ENCODE measurements around the gene ASPDH. TPM values are rescaled to one million over a fixed set of nuclear protein-coding genes. Genes with fewer than 3 reads are reported as not detected.

Gene ASPDH
- polyA plus RNA-seq, 3 donors: not detected

DNA sequence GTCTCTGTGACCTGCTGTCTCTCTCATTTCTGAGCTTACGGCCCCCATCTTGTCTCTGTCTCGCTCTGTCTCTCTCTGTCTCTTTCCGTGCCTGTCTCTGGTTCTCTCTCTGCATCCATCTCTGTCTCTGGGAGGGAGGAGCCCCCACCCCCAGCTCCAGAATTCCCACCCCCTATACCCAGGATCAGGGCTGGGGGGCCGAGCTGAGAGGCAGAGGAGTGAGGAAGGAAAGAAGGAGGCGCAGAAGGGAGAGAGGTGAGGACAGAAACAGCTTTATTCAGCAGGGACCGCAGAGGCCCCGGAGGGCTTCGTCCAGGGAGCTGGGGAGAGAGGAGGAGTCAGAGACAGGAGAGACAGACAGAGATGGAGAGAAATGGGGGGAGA lies 16.7 kb downstream of the ASPDH start:
- DNase-seq: no peak
- Histone ChIP-seq H3K9me3 (replicated peaks in 1 of 2; ENCODE audit: control insufficient read depth in 1 of 2, insufficient read depth in 1 of 2, low read length in 2 of 2) (no peaks in the 10 kb centered on the region), H3K4me2 (replicated peaks; ENCODE audit: extremely low read depth, low read length, poor library complexity, severe bottlenecking) (no peak overlapping the region), H3K4me1 (ENCODE audit: control insufficient read depth in 1 of 2, insufficient read depth in 2 of 2, low read length in 2 of 2) (peaks cover 5 to 8% of the 10 kb centered on the region in 2 donors), H2AFZ (ENCODE audit: insufficient read depth, low read depth, low read length, poor library complexity, severe bottlenecking) (no peak overlapping the region), H3K4me3 (replicated peaks in 1 of 3; ENCODE audit: low read depth in 2 of 3, low read length in 3 of 3) (no peak overlapping the region), H4K20me1 (ENCODE audit: insufficient read depth, low read length) (no peaks in the 10 kb centered on the region), H3K79me2 (ENCODE audit: insufficient read depth, low read length) (no peaks in the 10 kb centered on the region), H3K27me3 (ENCODE audit: control insufficient read depth in 2 of 2, insufficient read depth in 2 of 2, low read length in 2 of 2) (no peaks in the 10 kb centered on the region), H3K9ac (ENCODE audit: insufficient read depth, low read length, poor library complexity, severe bottlenecking) (no peak overlapping the region), H3K36me3 (replicated peaks in 1 of 2; ENCODE audit: control insufficient read depth in 1 of 2, insufficient read depth in 2 of 2, low read length in 2 of 2) (no peaks in the 10 kb centered on the region), H3K27ac (ENCODE audit: low read depth in 1 of 2, low read length in 2 of 2) (no peak overlapping the region)
- intact Hi-C loops (cut with micrococcal nuclease): no loop called here
- peaks cover 7% of the 10 kb centered on the region for H3K4me1 Mint-ChIP-seq
- WGBS (ENCODE audit: insufficient coverage): 97% methylated on average over 6 of the region's 8 CpGs
- no peak overlapping the region for H3K4me3 Mint-ChIP-seq
- TF ChIP-seq, protein P1, sequence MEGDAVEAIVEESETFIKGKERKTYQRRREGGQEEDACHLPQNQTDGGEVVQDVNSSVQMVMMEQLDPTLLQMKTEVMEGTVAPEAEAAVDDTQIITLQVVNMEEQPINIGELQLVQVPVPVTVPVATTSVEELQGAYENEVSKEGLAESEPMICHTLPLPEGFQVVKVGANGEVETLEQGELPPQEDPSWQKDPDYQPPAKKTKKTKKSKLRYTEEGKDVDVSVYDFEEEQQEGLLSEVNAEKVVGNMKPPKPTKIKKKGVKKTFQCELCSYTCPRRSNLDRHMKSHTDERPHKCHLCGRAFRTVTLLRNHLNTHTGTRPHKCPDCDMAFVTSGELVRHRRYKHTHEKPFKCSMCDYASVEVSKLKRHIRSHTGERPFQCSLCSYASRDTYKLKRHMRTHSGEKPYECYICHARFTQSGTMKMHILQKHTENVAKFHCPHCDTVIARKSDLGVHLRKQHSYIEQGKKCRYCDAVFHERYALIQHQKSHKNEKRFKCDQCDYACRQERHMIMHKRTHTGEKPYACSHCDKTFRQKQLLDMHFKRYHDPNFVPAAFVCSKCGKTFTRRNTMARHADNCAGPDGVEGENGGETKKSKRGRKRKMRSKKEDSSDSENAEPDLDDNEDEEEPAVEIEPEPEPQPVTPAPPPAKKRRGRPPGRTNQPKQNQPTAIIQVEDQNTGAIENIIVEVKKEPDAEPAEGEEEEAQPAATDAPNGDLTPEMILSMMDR (IDR thresholded peaks at IDR 0.05): no peak
- no peak overlapping the region for H3K27ac Mint-ChIP-seq
- peaks cover 2 to 7% (median 3%) of the 10 kb centered on the region in 3 donors for H3K27me3 Mint-ChIP-seq (ENCODE audit: low read depth in 3 of 3)
- H3K9me3 Mint-ChIP-seq: peaks cover 0 to 4% (median 1%) of the 10 kb centered on the region in 7 donors
- H3K36me3 Mint-ChIP-seq: no peaks in the 10 kb centered on the region

GRCh38 chr19:50496189-50497021 lies 17.3 kb downstream of the ASPDH start:
- Mint-ChIP-seq H3K36me3 (no peaks in the 10 kb centered on the region), H3K27me3 (ENCODE audit: low read depth in 3 of 3) (peaks cover 3 to 8% (median 4%) of the 10 kb centered on the region in 3 donors), H3K9me3 (peaks cover 0 to 6% (median 1%) of the 10 kb centered on the region in 7 donors), H3K4me1 (peaks cover 14% of the 10 kb centered on the region), H3K4me3 (no peak overlapping the region), H3K27ac (no peak overlapping the region)
- TF ChIP-seq, protein P1 (IDR thresholded peaks at IDR 0.05): no peak
- Histone ChIP-seq H3K9ac (ENCODE audit: insufficient read depth, low read length, poor library complexity, severe bottlenecking) (no peak overlapping the region), H3K9me3 (replicated peaks in 1 of 2; ENCODE audit: control insufficient read depth in 1 of 2, insufficient read depth in 1 of 2, low read length in 2 of 2) (no peaks in the 10 kb centered on the region), H2AFZ (ENCODE audit: insufficient read depth, low read depth, low read length, poor library complexity, severe bottlenecking) (no peak overlapping the region), H3K79me2 (ENCODE audit: insufficient read depth, low read length) (no peaks in the 10 kb centered on the region), H4K20me1 (ENCODE audit: insufficient read depth, low read length) (no peaks in the 10 kb centered on the region), H3K27me3 (ENCODE audit: control insufficient read depth in 2 of 2, insufficient read depth in 2 of 2, low read length in 2 of 2) (no peaks in the 10 kb centered on the region), H3K27ac (ENCODE audit: low read depth in 1 of 2, low read length in 2 of 2) (no peak overlapping the region), H3K4me2 (replicated peaks; ENCODE audit: extremely low read depth, low read length, poor library complexity, severe bottlenecking) (no peak overlapping the region), H3K4me1 (ENCODE audit: control insufficient read depth in 1 of 2, insufficient read depth in 2 of 2, low read length in 2 of 2) (peaks cover 11 to 14% of the 10 kb centered on the region in 2 donors), H3K36me3 (replicated peaks in 1 of 2; ENCODE audit: control insufficient read depth in 1 of 2, insufficient read depth in 2 of 2, low read length in 2 of 2) (no peaks in the 10 kb centered on the region), H3K4me3 (replicated peaks in 1 of 3; ENCODE audit: low read depth in 2 of 3, low read length in 3 of 3) (no peak overlapping the region)
- no peak for DNase-seq
- intact Hi-C loops (cut with micrococcal nuclease): no loop called here
- WGBS (ENCODE audit: insufficient coverage): 94% methylated on average over 13 of the region's 30 CpGs
